B cell (primary cell): ENCODE data around the gene TMEM132D.

Experiments used
- CTCF ChIP-seq: fragments of 200-600 bp; IDR thresholded peaks from one replicate; pipeline ENCODE4 v1.8.0; 2022; ENCODE audit warnings: antibody characterized with exemption, mild to moderate bottlenecking
- EZH2 ChIP-seq: IDR thresholded peaks from 2 replicates; pipeline ENCODE4 v1.6.1; 2012; ENCODE audit warnings: borderline replicate concordance, low read depth, mild to moderate bottlenecking, moderate library complexity, low read length; ENCODE audit not compliant: insufficient read depth, poor library complexity, severe bottlenecking

DNA sequence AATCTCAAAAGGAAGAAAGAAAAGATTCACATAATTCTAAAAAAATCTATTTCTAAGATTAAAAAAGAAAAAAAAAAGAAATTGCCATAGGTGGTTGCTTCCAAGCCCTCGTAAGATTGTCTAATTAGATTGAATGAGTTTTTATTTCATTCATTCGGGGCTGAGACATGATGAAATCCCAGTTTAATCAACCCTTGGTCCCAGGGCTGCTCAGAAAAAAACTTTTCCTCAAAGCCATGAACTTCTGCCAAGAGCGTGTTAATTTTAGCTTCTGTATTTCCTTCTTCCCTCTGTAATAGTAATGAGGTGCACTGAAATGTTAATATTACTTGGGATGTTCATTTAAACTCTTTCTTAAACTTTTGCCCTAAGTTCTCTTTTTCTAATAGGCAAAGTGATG lies 62.6 kb downstream of the TMEM132D start:
- no peak for TF ChIP-seq CTCF
- no peak for TF ChIP-seq EZH2
